Liver (tissue), 3 donors: ENCODE data around the gene CARMIL3.

Experiments
- GABPA ChIP-seq, 2 donors: IDR thresholded peaks in 1 of 2; conservative IDR thresholded peaks in 1 of 2; 2 replicates each; pipeline ENCODE4 v1.6.1; 2016; ENCODE audit warnings: antibody characterized with exemption in 2 of 2, mild to moderate bottlenecking in 1 of 2, moderate library complexity in 1 of 2
- HNF4A ChIP-seq, 2 donors: conservative IDR thresholded peaks; 2 replicates each; pipeline ENCODE4 v1.6.1; 2016; ENCODE audit warnings: antibody characterized with exemption in 2 of 2, mild to moderate bottlenecking in 2 of 2
- HNF4G ChIP-seq: IDR thresholded peaks from 2 replicates; pipeline ENCODE4 v1.6.1; 2016; ENCODE audit warnings: antibody characterized with exemption
- MAX ChIP-seq: IDR thresholded peaks from 2 replicates; pipeline ENCODE4 v1.6.1; 2016; ENCODE audit warnings: antibody characterized with exemption
- RAD21 ChIP-seq, 2 donors: IDR thresholded peaks; 2 replicates each; pipeline ENCODE4 v1.6.1; 2016; ENCODE audit warnings: antibody characterized with exemption in 2 of 2, mild to moderate bottlenecking in 2 of 2
- RXRA ChIP-seq, 2 donors: IDR thresholded peaks; 2 replicates each; pipeline ENCODE4 v1.6.1; 2017 to 2018; ENCODE audit warnings: antibody characterized with exemption in 2 of 2, mild to moderate bottlenecking in 1 of 2
- TAF1 ChIP-seq: conservative IDR thresholded peaks from 2 replicates; pipeline ENCODE4 v1.6.1; 2016; ENCODE audit warnings: antibody characterized with exemption, mild to moderate bottlenecking
- YY1 ChIP-seq: IDR thresholded peaks from 2 replicates; pipeline ENCODE4 v1.6.1; 2016; ENCODE audit warnings: antibody characterized with exemption, mild to moderate bottlenecking
- ZBTB33 ChIP-seq: IDR thresholded peaks from 2 replicates; pipeline ENCODE4 v1.6.1; 2016; ENCODE audit warnings: antibody characterized with exemption
- TF ChIP-seq, protein P1 (sequence below): fragments of 150-350 bp; IDR thresholded peaks from 2 replicates; pipeline ENCODE4 v1.5.1; 2017; ENCODE audit warnings: improper control_type of control experiment, low read depth, low read length; ENCODE audit not compliant: missing input control
- TF ChIP-seq, protein P2 (sequence below): IDR thresholded peaks from 2 replicates; pipeline ENCODE4 v1.6.1; 2016; ENCODE audit warnings: antibody characterized with exemption, mild to moderate bottlenecking
- donor health status: healthy.
- donor health status: healthy.

GRCh38 chr14:24092505-24093206, 40.8 kb downstream of the CARMIL3 start:
- TF ChIP-seq, protein P1, sequence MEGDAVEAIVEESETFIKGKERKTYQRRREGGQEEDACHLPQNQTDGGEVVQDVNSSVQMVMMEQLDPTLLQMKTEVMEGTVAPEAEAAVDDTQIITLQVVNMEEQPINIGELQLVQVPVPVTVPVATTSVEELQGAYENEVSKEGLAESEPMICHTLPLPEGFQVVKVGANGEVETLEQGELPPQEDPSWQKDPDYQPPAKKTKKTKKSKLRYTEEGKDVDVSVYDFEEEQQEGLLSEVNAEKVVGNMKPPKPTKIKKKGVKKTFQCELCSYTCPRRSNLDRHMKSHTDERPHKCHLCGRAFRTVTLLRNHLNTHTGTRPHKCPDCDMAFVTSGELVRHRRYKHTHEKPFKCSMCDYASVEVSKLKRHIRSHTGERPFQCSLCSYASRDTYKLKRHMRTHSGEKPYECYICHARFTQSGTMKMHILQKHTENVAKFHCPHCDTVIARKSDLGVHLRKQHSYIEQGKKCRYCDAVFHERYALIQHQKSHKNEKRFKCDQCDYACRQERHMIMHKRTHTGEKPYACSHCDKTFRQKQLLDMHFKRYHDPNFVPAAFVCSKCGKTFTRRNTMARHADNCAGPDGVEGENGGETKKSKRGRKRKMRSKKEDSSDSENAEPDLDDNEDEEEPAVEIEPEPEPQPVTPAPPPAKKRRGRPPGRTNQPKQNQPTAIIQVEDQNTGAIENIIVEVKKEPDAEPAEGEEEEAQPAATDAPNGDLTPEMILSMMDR, result no peak
- TF ChIP-seq MAX, result no peak
- no peak for TF ChIP-seq RAD21 (IDR thresholded peaks at IDR 0.05)
- TF ChIP-seq YY1, result no peak
- no peak for TF ChIP-seq ZBTB33
- TF ChIP-seq, protein P2, sequence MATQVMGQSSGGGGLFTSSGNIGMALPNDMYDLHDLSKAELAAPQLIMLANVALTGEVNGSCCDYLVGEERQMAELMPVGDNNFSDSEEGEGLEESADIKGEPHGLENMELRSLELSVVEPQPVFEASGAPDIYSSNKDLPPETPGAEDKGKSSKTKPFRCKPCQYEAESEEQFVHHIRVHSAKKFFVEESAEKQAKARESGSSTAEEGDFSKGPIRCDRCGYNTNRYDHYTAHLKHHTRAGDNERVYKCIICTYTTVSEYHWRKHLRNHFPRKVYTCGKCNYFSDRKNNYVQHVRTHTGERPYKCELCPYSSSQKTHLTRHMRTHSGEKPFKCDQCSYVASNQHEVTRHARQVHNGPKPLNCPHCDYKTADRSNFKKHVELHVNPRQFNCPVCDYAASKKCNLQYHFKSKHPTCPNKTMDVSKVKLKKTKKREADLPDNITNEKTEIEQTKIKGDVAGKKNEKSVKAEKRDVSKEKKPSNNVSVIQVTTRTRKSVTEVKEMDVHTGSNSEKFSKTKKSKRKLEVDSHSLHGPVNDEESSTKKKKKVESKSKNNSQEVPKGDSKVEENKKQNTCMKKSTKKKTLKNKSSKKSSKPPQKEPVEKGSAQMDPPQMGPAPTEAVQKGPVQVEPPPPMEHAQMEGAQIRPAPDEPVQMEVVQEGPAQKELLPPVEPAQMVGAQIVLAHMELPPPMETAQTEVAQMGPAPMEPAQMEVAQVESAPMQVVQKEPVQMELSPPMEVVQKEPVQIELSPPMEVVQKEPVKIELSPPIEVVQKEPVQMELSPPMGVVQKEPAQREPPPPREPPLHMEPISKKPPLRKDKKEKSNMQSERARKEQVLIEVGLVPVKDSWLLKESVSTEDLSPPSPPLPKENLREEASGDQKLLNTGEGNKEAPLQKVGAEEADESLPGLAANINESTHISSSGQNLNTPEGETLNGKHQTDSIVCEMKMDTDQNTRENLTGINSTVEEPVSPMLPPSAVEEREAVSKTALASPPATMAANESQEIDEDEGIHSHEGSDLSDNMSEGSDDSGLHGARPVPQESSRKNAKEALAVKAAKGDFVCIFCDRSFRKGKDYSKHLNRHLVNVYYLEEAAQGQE, result no peak
- no peak for TF ChIP-seq GABPA (IDR thresholded peaks at IDR 0.05 in 1 of 2, conservative IDR thresholded peaks at IDR 0.05 in 1 of 2)
- no peak for TF ChIP-seq HNF4A (conservative IDR thresholded peaks at IDR 0.05)
- TF ChIP-seq TAF1, result no peak
- no peak for TF ChIP-seq RXRA (IDR thresholded peaks at IDR 0.05)
- TF ChIP-seq HNF4G, result no peak
